Panc1 (cell line): ENCODE measurements around the gene ZNF653.

Experiments used
- CTCF ChIP-seq: fragments of 450-650 bp; IDR thresholded peaks from 2 replicates; pipeline ENCODE4 v1.5.1; 2017; ENCODE audit warnings: mild to moderate bottlenecking
- POLR2AphosphoS5 ChIP-seq: IDR thresholded peaks from 2 replicates; pipeline ENCODE4 v1.6.1; 2012; ENCODE audit warnings: mild to moderate bottlenecking, low read depth, low read length, moderate library complexity

GRCh38 chr19:11550265-11550664 is 44.6 kb upstream of the ZNF653 start:
- no peak for TF ChIP-seq CTCF
- no peak for TF ChIP-seq POLR2AphosphoS5
